Testis (tissue), 3 donors: Measurements from ENCODE around the gene SCAF11. TPM values are rescaled to one million over a fixed set of nuclear protein-coding genes. Genes with fewer than 3 reads are reported as not detected.
"Not testable (repeated sequence)": the region's sequence is repeated elsewhere in the genome, so short reads cannot be mapped to it uniquely, and the experiment has no call there.

Experiments
- DNase-seq: peaks from one replicate; pipeline ENCODE4 v3.0.0-alpha.2; 2019
- H3K27ac ChIP-seq, 2 donors: fragments of 200-600 bp; sonication (generic); one replicate each; pipeline ENCODE4 v1.5.1; 2019
- H3K27me3 ChIP-seq: fragments of 200-600 bp; sonication (generic); one replicate; pipeline ENCODE4 v1.5.1; 2019
- H3K36me3 ChIP-seq: fragments of 200-600 bp; sonication (generic); one replicate; pipeline ENCODE4 v1.5.1; 2017; ENCODE audit warnings: low read depth; ENCODE audit errors: missing control alignments
- H3K4me1 ChIP-seq: fragments of 200-600 bp; sonication (generic); one replicate; pipeline ENCODE4 v1.5.1; 2019
- H3K4me3 ChIP-seq, 2 donors: fragments of 200-600 bp; sonication (generic); one replicate each; pipeline ENCODE4 v1.5.1; 2017 to 2019
- H3K9me3 ChIP-seq: fragments of 200-600 bp; sonication (generic); one replicate; pipeline ENCODE4 v1.5.1; 2017
- CTCF ChIP-seq, 3 experiments: fragments of 450-650 bp in 2 of 3; fragments of 200-600 bp in 1 of 3; sonication (generic) in 1 of 3; IDR thresholded peaks; one replicate each; pipeline ENCODE4 v1.5.1; 2016 to 2019; ENCODE audit warnings: antibody characterized with exemption in 3 of 3, mild to moderate bottlenecking in 2 of 3, moderate library complexity in 1 of 3
- POLR2A ChIP-seq: fragments of 450-650 bp; IDR thresholded peaks from one replicate; pipeline ENCODE4 v1.6.1; 2017; ENCODE audit warnings: antibody characterized with exemption, mild to moderate bottlenecking, moderate library complexity
- WGBS, 2 donors: methylation state at CpG; one replicate each; pipeline ENCODE4 v1.1.5; 2018; 5-methylcytosine and 5-hydroxymethylcytosine counted together
- intact Hi-C: fragments of 100-400 bp; cut with DNase I; formaldehyde crosslinking; loops from one replicate; pipeline ENCODE4 v1.15.1; 2023; ENCODE audit warnings: low total_unique reads
- polyA plus RNA-seq: library from polyadenylated mRNA; stranded (reverse); fragments of 350-450 nt; fragmentation: Illumina TruSeq; extraction: RNeasy Lipid Tissue Mini Kit (QIAGEN cat#74804); gene quantifications from one replicate; pipeline ENCODE4 v1.2.3, GENCODE V29; 2014; ENCODE audit warnings: low read depth, low replicate concordance; ENCODE audit not compliant: insufficient read depth
- total RNA-seq, 2 donors: library from RNA; depleted of rRNA; stranded (reverse); fragments of >200 nt; gene quantifications; one replicate each; pipeline ENCODE4 v1.2.3, GENCODE V29; 2016

SCAF11 gene
- total and polyA plus RNA-seq, 3 donors from 2014 or later: 49.1 to 168 (median 168) TPM

GRCh38 chr12:46005823-46006222, 15.4 kb upstream of the SCAF11 start:
- H3K27me3 ChIP-seq: no peaks in the 10 kb centered on the region
- WGBS, 2 donors: 74 to 91% methylated on average over 3 of the region's 3 CpGs
- no peak for TF ChIP-seq CTCF (IDR thresholded peaks at IDR 0.05)
- no peak for TF ChIP-seq POLR2A
- intact Hi-C loops: no loop called here
- DNase-seq: no peak
- no peak overlapping the region for H3K4me3 ChIP-seq
- no peaks in the 10 kb centered on the region for H3K36me3 ChIP-seq
- no peak overlapping the region for H3K27ac ChIP-seq
- H3K9me3 ChIP-seq: no peaks in the 10 kb centered on the region
- no peaks in the 10 kb centered on the region for H3K4me1 ChIP-seq

- H3K27me3 ChIP-seq: no peaks in the 10 kb centered on the region
- TF ChIP-seq POLR2A (no peak), CTCF (IDR thresholded peaks at IDR 0.05) (peak in 1 of 3 experiments; percentile 34)
- H3K4me1 ChIP-seq: no peaks in the 10 kb centered on the region
- 82 to 90% methylated on average over 2 of the region's 2 CpGs for WGBS, 2 donors
- DNase-seq: no peak
- H3K4me3 ChIP-seq: no peak overlapping the region
- H3K36me3 ChIP-seq: no peaks in the 10 kb centered on the region
- no peaks in the 10 kb centered on the region for H3K9me3 ChIP-seq
- intact Hi-C loops: no loop called here
- H3K27ac ChIP-seq: no peak overlapping the region
Observed at GRCh38 chr12:46005151-46005797, 14.9 kb upstream of the SCAF11 start.

- TF ChIP-seq POLR2A (no peak), CTCF (IDR thresholded peaks at IDR 0.05) (no peak)
- no peaks in the 10 kb centered on the region for H3K36me3 ChIP-seq
- intact Hi-C loops: no loop called here
- H3K4me1 ChIP-seq: no peaks in the 10 kb centered on the region
- H3K9me3 ChIP-seq: no peaks in the 10 kb centered on the region
- WGBS, 2 donors: 79 to 88% methylated on average over 4 of the region's 4 CpGs
- no peak for DNase-seq
- H3K27ac ChIP-seq: no peak overlapping the region
- no peaks in the 10 kb centered on the region for H3K27me3 ChIP-seq
- H3K4me3 ChIP-seq: no peak overlapping the region
Observed at GRCh38 chr12:46004715-46005114, 14.3 kb upstream of the SCAF11 start.

GRCh38 chr12:46000076-46000475, 9.7 kb upstream of the SCAF11 start:
- H3K4me3 ChIP-seq, H3K27me3 ChIP-seq, H3K4me1 ChIP-seq, intact Hi-C loops, DNase-seq, H3K36me3 ChIP-seq, H3K27ac ChIP-seq, H3K9me3 ChIP-seq: not testable (repeated sequence)
- 70 to 90% methylated on average over 6 to 30 of the region's 30 CpGs for WGBS, 2 donors

- TF ChIP-seq POLR2A: no peak
- no peaks in the 10 kb centered on the region for H3K9me3 ChIP-seq
- intact Hi-C loops: no loop called here
- peaks cover 6% of the 10 kb centered on the region for H3K4me1 ChIP-seq
- H3K27me3 ChIP-seq: no peaks in the 10 kb centered on the region
- WGBS, 2 donors: 57 to 70% methylated on average over 2 of the region's 2 CpGs
- DNase-seq: no peak
- H3K36me3 ChIP-seq: no peaks in the 10 kb centered on the region
- no peak overlapping the region for H3K4me3 ChIP-seq
- no peak overlapping the region for H3K27ac ChIP-seq
Observed at GRCh38 chr12:45994736-45995135, 4.4 kb upstream of the SCAF11 start.
